CD4-positive, alpha-beta T cell treated with Interleukin-17A for 1 hour (primary cell): ENCODE data around the gene ARHGAP40.

ENCODE experiments used
- DNase-seq: peaks from one replicate; pipeline ENCODE4 v3.0.0-alpha.2; 2020

The ARHGAP40 gene

DNA sequence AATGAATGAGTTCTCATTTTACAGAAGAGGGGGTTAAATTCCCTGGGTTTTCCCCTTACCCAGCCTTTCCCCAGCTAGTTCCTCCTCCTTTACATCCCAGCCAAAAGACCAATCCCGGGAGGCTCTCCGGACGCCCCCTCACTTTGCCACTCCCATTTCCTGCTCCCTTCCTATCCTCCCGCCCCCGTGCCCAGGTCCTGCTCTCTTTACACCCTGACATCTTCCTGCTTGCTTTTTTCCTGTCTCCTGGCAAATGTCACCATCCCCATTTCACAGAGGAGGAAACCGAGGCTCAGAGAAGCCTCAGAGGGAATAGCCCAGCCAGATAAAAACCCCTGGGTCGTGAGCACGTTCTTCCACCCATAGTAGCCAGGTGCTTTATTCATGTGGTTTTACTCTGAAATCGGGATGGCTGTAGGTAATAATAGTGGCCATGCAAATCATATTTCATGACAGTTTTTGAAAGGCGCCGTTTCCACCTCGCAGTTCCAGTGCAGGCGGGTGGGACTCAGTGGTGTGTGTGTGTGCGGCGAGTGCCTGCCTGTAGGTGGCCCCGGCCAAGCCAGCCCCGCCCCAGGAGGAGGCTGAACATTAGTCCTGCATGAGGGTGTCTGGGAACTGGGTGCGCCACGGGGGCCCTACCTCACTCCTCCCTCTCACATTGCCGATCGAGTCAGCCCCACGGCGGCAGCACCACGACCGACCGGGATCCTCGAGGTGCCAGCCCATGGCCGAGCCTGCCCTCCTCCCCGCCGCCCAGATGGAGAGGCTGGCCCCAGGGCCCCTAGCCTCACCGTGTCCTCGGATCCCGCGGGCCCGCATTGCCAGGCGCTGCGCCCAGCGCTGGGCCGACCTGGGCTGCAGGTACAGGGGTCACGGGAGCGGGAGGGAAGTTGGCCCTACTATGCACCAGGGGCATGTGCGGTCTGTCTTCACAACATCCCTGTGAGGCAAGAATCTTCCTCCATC lies at the start of gene ARHGAP40:
Gene ARHGAP40, plus strand, starts transcription at position 594 of the 969 bp plus-strand sequence.
- no peak for DNase-seq

DNA sequence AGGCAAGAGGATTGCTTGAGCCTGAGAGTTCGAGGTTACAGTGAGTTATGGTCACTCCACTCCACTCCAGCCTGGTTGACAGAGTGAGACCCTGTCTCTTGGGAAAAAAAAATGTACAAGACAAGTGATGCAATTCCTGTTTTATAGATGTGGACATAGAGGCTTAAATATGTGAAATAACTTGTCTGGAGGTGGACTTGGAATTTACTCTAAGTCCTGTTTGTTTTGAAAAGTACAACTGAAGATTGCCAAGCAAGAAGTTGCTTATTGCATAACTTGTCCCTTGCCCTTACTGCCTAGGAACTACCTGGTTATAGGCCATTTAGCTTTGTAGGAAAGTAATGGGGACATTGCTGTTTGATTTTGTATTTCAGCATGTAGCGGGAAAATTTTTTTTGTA lies 46.6 kb upstream of the ARHGAP40 start:
- no peak for DNase-seq

DNA sequence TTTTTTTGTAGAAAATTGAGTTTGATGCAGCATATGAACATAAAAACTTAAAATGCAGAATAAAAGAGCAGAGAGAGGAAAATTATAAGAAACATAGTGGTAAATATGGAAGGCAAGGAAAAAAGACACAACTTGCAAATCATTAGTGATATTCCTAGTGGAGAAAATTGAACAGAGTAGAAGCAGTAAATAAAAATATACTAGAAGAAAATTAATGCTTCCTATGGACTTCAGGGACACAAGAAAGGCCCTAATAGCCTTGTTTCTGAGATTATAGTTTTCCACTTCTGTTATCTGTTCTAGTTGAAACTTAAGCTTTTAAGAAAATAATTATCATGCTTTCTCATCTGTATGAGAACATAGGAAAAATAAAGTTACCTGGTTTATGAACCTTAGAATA lies 46.2 kb upstream of the ARHGAP40 start:
- no peak for DNase-seq

DNA sequence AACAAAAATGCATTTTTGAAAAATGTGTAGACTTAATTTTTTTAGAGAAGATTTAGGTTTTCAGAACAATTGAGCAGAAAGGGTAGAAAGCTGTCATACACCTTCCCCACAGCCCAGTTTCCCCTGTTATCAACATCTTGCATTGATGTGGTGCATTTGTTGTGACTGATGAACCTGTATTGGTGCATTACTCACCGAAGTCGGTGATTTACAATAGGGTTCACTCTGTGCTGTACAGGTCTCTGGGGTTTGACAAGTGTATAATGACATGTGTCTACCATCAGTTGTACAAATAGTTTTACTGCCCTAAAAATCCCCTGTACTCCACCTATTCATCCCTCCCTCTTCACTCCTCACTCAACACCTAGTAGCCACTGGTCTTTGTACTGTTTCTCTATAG lies 44.4 kb upstream of the ARHGAP40 start:
- DNase-seq: no peak

DNA sequence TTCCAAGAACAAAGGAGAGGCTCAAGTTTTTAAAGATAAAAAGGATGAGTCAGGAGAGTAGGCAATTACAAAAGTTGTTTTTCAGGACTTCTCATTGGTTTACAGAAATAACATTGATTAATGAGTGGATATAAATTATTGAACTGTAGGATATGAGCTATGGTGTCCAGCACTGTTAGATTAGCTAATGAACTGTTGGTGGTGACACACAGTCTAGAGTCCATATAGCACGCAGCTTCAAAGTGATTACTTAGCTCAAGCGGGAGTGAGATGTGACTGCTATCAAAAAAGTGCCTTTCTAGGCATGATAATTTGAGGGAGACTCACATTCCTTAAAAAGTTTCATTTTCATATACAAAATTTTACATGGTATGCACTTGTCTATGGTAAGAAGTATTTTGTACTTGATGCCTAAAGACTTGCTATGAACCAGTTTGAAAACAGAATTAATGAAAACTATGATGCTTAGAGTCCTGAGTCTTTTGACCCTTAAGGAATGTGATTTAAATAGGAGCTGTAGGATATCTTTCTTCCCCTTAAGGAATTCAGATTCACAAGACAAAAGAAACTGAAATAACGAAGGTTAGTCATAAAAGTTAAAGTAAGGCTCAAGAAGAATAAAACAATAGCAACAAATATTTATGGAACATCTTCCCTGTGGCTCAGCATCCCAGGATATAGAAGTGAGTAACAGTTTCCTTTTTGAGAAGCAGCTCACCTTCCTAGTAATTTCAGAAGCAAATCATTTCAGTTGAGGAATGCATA lies 42.8 kb upstream of the ARHGAP40 start:
- DNase-seq: no peak

DNA sequence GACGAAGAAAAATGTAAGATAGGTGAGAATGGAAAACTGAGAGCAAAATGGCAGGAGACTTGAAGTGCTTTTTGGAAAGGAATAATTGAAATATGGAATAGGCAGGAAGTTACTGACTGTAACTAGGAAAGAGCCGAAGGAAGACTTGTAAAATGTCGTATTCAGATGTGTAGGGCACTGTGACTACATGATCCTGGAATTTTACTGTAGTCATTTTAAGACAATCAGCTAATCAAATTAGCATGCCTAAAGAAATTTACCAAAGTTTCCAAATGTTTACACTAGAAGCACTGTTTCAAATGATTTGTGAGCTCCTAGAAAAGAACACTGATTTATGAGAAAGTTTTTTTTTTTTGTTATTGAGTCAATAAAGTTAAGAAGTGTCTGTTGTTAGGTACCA lies 41.8 kb upstream of the ARHGAP40 start:
- DNase-seq: no peak

DNA sequence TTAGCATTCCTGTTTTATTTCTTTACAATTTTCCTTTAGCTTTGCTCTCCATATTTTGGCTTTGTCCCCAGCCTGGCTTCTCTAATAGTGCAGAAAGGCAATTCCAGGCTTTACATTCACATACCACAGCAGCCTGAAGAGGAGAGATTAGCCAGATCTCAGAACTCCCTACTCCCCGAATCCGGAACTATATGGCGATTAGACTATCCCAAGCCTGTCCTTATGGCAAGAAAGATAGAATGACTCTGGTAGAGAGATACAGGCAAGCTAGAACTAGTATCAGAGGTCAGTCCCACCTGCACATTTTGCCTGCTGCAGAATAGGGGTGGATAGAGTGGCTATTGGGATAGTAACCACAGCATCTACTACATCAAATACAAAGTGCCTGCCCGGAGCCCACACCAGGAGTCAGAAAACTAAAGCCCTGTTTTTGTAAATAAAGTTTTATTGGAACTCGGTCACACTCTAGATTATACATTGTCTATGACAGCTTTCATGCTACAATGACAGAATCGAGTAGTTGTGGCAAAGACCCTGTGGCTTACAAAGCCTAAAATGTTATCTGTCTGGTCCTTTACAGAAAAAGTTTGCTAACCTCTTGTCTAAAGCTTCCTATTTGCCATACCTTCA lies 37.7 kb upstream of the ARHGAP40 start:
- no peak for DNase-seq

DNA sequence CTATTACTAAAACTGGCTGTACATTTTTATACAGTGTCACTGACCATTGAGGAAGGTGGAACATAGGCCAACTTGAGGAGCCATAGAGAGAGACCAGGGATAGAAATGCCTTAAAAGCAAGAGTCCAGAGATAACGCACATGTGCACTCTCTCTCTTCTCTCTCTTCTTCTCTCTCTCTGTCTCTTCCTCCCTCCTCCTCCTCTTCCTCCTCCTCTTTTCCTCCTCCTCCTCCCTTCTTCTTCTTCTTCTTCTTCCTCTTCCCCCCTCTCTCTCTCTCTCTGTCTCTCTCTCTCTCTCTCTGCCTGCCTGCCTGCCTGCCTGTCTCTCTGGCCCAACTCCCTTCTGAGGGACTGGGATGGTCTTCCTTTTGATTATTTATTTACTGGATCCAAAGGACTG lies 36.9 kb upstream of the ARHGAP40 start:
- no peak for DNase-seq

DNA sequence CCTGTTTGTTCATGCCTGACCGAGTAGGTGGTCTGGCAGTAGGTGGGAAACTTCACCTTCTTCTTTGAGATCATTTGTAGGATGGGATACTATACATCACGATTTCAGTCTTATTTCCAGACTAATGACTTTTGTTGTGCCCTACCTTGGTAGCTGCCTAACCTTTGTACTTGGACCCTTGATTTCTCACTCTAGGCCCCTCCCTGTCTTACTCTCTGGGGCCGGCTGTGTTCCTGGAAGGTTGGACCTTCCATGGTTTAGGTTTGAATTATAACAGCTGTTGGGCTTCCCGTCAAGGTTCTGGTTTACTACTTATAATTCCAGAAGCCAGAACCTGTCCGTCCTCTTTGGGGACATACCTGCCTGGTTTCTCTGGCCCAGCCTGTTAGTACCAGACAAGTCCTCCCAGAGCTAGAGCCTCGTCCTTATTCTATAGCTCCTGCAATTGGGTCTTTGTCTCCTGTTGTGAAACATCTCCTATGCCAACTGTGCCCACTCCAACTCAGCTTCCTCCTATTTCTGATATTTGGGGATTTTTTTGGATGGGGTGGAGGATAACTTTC lies 35.5 kb upstream of the ARHGAP40 start:
- DNase-seq: no peak

DNA sequence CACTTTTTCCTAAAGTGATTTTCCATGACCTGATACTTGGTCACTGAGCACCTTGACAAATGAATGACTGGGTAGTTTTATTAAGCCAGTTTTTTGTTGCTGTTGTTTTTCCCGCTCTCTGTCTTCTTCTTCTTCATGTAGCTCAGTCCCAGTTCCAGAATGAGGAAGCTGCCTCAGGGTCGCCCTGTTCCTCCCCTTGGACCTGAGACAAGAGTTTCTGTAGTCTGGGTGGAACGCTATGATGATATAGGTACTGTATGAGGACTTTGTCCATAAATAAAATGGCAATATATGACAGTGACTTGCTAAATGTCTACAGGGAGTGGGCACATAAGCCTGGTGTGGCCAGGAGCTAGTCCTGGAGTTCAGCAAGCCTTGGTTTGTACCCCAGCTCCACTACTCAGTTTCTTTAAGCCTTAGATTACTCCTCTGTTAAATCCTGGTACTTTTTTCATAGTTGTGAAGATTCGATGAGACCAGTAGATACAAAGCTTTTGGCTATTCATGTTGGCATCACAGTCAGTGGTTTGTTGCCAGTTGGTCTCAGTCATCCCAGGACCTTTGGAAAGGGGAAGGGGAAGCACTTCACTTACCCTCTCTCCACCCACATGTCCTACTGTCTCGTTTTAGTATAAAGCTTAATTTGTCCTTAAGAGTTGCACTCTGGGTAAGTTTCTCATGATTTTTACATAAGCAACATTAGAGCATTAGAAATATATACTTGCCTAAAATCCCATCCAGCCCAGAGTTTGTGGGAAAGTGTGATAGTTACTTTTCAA lies 31.7 kb upstream of the ARHGAP40 start:
- DNase-seq: no peak

DNA sequence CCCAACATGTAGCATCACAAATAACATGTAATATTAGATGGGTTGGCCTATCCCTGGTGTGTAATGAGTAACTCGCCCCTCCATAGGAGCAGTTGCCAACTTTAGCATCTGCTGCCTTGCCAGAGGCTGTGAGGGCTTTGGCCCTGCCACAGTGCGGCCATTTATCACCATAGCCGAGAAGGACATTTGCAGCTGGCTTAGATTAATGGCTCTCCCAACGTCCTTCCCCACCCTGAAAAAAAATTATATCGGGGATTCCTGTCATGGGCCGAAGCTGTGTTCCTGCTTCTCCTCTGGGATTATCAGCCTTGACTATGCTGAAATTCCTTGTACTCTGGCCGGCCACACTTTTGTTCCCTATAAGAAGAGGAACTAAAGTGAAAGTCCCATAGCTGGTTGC lies 28.2 kb upstream of the ARHGAP40 start:
- DNase-seq: no peak

DNA sequence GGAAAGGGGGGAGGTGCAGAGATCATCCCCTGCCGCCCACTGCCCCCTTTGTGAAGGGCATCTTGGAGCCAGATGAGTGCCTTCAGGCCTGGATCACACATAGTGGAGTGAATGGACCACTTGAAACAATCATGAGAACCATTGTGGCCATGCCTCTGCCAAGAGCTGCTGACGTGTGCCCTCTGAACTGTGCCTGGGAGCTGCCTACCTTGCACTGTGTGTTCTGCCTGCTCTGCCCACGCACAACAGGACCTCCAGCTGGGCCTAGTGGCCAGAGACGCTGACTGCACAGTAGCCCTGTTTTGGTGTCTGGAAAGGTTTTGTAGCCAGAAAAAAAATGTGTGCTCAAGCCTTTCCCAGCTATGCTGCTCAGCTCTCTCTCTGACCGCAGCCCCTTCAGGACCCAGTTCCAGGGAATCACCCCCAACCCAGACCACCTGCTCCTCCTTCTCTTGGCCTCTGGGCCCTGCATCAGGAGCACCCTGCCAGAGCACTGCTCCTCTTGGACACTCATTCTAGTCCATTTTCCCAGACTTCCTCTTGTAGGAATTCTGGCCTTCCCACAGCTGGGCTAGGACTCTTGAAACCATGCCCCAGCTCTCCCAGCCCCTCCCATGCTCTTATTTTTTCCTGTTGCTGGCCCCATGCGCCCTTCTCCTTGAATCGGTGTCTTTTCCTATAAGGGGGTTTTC lies 22.2 kb upstream of the ARHGAP40 start:
- DNase-seq: no peak

DNA sequence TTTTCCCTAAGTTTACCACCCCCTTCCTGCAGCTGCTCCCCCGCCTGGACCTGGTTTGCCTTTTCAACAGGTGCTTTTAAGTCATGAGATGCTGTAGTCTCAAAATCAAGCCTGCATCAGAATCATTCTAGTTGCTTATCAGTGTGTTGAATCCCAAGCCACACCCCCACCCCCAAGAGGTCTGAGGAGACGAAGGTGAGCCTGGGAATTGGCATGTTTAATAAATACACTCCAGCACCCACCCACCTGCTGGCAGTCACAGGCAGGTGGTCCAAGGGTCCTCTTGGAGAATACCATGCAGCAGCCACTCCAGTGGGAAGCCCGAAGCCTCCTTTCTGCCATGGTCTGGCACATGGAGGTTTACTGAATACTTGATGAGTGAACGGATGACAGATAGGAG lies 21.7 kb upstream of the ARHGAP40 start:
- no peak for DNase-seq

DNA sequence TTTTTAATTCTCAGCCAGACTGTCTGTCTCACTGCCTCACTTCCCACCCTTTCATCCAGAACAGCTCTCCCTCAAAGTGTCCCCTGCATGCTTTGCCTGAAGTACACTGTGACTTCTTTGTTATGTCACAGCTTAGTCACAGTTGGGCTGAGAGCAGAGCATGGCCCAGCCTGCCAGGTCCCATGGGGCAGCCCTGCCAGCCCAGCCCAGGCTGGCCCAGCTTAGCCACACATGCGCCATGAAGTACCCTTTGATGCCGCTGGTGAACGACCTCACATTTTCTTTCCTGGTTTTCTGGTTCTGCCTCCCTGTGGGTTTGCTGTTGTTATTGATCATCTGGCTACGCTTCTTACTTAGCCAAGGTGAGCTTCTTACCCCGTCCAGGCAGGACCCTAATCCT lies 20.6 kb upstream of the ARHGAP40 start, which contains the start of gene ADIG:
Gene ADIG, plus strand, starts transcription at position 185 of the 400 bp plus-strand sequence. Its CDS starts 54 bp downstream, at position 239.
- DNase-seq: no peak

DNA sequence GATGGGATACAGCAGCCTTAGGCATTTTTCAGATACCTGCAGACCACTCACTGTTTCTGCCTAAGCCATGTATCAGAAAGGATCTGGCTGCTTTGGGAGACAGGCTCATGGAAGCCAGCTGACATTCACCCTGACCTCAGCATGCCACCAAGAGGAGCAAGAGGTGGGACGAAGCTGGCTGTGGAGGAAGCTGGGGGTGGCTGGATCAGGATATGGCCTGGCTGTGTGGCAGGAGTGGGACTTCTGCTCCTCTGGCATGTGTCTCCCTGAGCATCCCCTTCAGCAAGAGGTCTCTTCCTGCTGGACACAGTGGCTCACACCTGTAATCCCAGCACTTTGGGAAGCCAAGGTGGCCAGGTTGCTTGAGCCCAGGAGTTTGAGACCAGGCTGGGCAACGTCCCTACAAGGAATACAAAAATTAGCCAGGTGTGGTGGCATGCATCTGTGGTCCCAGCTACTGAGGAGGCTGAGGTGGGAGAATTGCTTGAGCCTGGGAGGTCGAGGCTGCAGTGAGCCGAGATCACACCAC lies 19.7 kb upstream of the ARHGAP40 start:
- no peak for DNase-seq

DNA sequence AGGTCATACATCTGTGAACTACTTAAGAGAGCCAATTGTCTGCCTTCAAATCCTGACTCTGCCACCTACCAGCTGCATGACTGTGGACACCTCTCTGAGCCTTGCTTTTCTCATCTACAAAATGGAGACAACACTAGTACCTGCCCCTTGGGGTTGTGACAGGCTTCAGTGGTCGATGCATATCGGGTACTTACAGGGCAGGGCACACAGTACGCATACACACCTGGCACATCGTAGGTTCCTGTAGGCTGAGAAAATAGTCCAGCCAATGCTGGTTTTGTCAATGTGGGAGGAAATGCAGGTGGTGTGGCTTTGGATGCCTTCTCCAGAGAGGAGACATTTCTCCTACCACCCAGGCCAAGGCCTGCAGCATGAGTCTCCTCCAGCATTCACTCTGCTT lies 18.3 kb upstream of the ARHGAP40 start:
- no peak for DNase-seq

DNA sequence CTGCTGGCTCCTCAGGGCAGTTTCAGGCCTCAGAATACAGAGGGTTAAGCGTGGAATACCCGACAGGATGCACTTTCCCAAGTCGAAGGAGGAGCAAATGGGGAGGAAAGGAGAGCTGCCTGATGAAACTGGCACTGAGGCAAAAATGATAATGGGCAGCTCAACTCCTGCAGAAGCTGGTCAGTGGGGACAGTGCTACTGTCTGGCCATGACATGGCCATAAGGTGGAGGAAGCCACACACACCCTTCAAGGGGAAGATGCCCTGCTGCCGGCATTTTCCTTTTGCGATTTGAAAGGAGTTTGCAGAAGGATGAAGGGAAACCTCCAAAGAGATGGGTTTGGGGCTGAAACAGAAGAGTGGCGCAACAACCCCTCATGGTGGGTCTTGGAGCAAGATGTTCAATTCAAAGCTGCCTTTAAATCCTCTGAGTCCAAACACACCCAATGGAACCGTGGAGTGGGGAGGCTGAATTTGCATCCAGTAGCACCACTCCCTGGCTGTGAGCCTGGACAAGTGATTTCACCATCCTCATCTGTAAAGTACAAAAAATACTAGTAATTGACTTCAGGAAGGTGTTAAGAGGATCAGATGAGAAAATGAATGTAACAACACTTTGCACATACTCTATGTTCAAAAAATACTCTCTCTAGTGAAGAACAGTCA lies 17.4 kb upstream of the ARHGAP40 start:
- no peak for DNase-seq

DNA sequence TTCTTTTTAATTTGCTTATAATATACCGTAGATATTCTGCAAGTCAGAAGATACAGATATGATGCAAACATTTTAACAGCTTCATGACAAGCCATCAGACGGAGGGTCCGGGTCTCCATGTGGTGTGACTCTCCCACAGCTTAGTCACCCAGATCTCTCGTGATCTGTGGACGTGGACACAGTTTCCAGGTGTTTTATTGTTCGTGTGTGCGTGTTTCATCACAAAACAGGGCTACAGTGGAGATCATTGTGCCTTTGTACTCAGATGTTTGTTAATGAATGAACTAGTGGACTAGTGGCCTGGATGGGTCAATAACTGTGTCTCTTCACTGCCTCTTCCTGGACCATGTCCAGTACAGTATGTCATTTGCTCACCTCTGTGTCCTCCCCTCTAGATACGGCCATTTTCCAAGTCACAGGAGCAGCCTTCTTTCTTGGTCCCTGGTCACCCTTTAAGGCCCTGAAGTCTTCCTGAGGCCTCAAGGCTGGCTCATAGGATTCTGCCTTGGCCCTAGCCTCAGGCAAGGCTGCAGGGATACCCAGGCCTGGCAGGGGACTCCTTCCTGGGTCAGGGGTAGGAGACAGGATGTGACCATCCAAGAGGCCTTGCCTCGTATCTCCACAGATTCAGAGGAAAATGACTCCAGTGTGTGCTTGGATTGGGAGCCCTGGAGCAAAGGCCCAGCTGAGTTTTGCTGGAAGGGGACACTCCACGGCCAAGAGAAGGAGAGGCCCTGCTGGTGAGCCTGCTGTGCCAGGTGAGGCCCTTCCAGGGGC lies 16.0 kb upstream of the ARHGAP40 start:
- no peak for DNase-seq

DNA sequence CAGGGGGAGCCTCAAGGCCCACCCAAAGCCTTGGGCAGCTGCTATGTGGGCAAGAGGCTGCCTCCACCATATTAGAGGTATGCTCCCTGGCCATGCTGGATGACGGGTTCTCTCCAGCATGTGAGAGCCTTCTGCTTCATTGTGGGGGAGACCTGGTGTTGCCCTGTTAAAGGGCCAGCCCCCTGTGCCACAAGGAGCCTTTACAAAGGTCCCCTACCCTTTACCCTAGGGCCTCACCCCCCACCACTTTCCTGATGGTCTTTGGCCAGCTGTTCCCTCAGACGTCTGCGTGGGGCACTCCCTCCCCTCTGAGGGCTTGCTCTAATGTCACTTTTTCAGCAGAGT lies 15.5 kb upstream of the ARHGAP40 start:
- DNase-seq: no peak

DNA sequence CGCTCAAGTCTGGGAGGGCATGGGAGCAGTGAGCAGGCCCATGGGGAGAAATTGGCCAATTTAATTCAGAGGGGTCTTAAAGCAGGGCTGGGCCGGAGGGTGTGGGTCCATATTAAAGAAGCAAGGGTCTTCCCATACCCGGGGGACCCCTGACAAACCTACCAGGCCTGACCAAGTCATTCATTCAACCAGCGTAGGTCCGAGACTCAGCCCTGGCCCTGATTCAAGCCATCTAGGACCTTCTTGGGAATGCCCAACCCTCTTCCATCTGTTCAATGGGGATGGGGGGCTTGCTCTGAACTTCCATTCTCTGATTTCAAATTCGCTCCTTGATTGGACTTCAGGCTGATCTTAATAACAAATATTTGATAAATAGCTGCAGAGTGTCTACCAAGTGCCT lies 13.3 kb upstream of the ARHGAP40 start:
- DNase-seq: no peak
